CD4-positive, alpha-beta T cell (primary cell): Measurements from ENCODE around the gene TUT1. TPM values are rescaled to one million over a fixed set of nuclear protein-coding genes. Genes with fewer than 3 reads are reported as not detected.

ENCODE experiments used
- ATAC-seq: fragments of 200-7000 bp; cut with Tn5 transposase; one replicate; pipeline ENCODE4 v1.10.0; 2022; ENCODE audit warnings: mild to moderate bottlenecking; ENCODE audit not compliant: poor library complexity
- CTCF ChIA-PET: fragments of 350-600 bp; sonication (Branson Sonifier 250); formaldehyde crosslinking; loops from one replicate; lab custom pipeline; 2021; ENCODE audit warnings: antibody characterized with exemption, inconsistent platforms; lab: Charles Lee
- POLR2A ChIA-PET: fragments of 350-600 bp; sonication (Branson Sonifier 250); formaldehyde crosslinking; loops from one replicate; lab custom pipeline; 2021; ENCODE audit warnings: antibody characterized with exemption, inconsistent platforms; lab: Charles Lee
- DNase-seq, 14 experiments: peaks; one replicate each; pipeline ENCODE4 v3.0.0-alpha.2; 2013 to 2020; ENCODE audit warnings: mixed read lengths in 2 of 14
- H3K27ac ChIP-seq, 2 donors: one replicate each; pipeline versions ENCODE4 v1.5.1 to v1.7.0; 2013; ENCODE audit warnings: low read length in 2 of 2, low read depth in 1 of 2, mild to moderate bottlenecking in 1 of 2
- H3K27me3 ChIP-seq, 2 experiments: 1 replicate in 1 of 2; 2 replicates in 1 of 2; pipeline versions ENCODE4 v1.6.1 to v1.7.0; 2013; ENCODE audit warnings: low read length in 2 of 2, control low read depth in 1 of 2, mild to moderate bottlenecking in 1 of 2, moderate library complexity in 1 of 2; ENCODE audit not compliant: insufficient read depth in 2 of 2, control insufficient read depth in 1 of 2
- H3K36me3 ChIP-seq: one replicate; pipeline ENCODE4 v1.6.1; 2013; ENCODE audit warnings: low read length, control low read depth; ENCODE audit not compliant: insufficient read depth
- H3K4me1 ChIP-seq: one replicate; pipeline ENCODE4 v1.6.1; 2013; ENCODE audit warnings: low read length, control low read depth; ENCODE audit not compliant: insufficient read depth
- H3K4me3 ChIP-seq: one replicate; pipeline ENCODE4 v1.5.1; 2013; ENCODE audit warnings: mild to moderate bottlenecking, low read length, moderate library complexity
- H3K9me3 ChIP-seq, 2 experiments: 1 replicate in 1 of 2; 2 replicates in 1 of 2; pipeline versions ENCODE4 v1.6.1 to v1.7.0; 2013; ENCODE audit warnings: low read length in 2 of 2, mild to moderate bottlenecking in 2 of 2, control low read depth in 1 of 2, moderate library complexity in 1 of 2; ENCODE audit not compliant: control insufficient read depth in 1 of 2, insufficient read depth in 1 of 2
- H3K27ac Mint-ChIP-seq: one replicate; pipeline ENCODE4 v1.8.0; 2020; ENCODE audit warnings: mixed read lengths
- H3K27me3 Mint-ChIP-seq: one replicate; pipeline ENCODE4 v1.8.0; 2021; ENCODE audit warnings: mixed read lengths
- H3K36me3 Mint-ChIP-seq: one replicate; pipeline ENCODE4 v1.8.0; 2021; ENCODE audit warnings: low read depth, mixed read lengths
- H3K4me1 Mint-ChIP-seq: one replicate; pipeline ENCODE4 v1.8.0; 2021; ENCODE audit warnings: low read depth, mixed read lengths
- H3K4me3 Mint-ChIP-seq: one replicate; pipeline ENCODE4 v1.8.0; 2020; ENCODE audit warnings: mild to moderate bottlenecking, mixed read lengths
- H3K9me3 Mint-ChIP-seq: one replicate; pipeline ENCODE4 v1.8.0; 2020; ENCODE audit warnings: mixed read lengths
- intact Hi-C, 2 experiments: fragments of 100-400 bp; cut with DNase I in 1 of 2; cut with micrococcal nuclease in 1 of 2; formaldehyde crosslinking; loops; one replicate each; pipeline versions ENCODE4 v1.15.1 to v1.9.0; 2023 to 2025; cut with DNase I, micrococcal nuclease
- total RNA-seq, 174 experiments: library from RNA in 2 of 174; stranded (reverse) in 2 of 174; gene quantifications; one replicate each; pipeline ENCODE4 v1.2.3 and lab custom pipeline; 2021 to 2026
- TF ChIP-seq, protein P1 (sequence below): fragments of 200-600 bp; IDR thresholded peaks from one replicate; pipeline ENCODE4 v1.8.0; 2022; ENCODE audit warnings: antibody characterized with exemption, mild to moderate bottlenecking

The TUT1 gene
- total RNA-seq, 2 experiments from 2014 or later = 25.5 to 26.2 TPM

- DNase-seq = no peak
- H3K4me3 Mint-ChIP-seq = peak overlapping the region; percentile 88
- H3K4me1 ChIP-seq = peaks cover 39% of the 10 kb centered on the region
- H3K9me3 ChIP-seq = no peaks in the 10 kb centered on the region
- CTCF ChIA-PET = no interaction called here
- H3K4me1 Mint-ChIP-seq = peaks cover 57% of the 10 kb centered on the region
- H3K27me3 ChIP-seq = no peaks in the 10 kb centered on the region
- no peaks in the 10 kb centered on the region for H3K27me3 Mint-ChIP-seq
- H3K27ac ChIP-seq = no peak overlapping the region
- H3K27ac Mint-ChIP-seq = peak overlapping the region; percentile 35
- intact Hi-C loops = loop anchor here in 1 of 2 experiments (10.0 kb wide), 1 partner anchor 162 kb away; the partner anchor contains the start of gene POLR2G
- H3K4me3 ChIP-seq = no peak overlapping the region
- TF ChIP-seq, protein P1, sequence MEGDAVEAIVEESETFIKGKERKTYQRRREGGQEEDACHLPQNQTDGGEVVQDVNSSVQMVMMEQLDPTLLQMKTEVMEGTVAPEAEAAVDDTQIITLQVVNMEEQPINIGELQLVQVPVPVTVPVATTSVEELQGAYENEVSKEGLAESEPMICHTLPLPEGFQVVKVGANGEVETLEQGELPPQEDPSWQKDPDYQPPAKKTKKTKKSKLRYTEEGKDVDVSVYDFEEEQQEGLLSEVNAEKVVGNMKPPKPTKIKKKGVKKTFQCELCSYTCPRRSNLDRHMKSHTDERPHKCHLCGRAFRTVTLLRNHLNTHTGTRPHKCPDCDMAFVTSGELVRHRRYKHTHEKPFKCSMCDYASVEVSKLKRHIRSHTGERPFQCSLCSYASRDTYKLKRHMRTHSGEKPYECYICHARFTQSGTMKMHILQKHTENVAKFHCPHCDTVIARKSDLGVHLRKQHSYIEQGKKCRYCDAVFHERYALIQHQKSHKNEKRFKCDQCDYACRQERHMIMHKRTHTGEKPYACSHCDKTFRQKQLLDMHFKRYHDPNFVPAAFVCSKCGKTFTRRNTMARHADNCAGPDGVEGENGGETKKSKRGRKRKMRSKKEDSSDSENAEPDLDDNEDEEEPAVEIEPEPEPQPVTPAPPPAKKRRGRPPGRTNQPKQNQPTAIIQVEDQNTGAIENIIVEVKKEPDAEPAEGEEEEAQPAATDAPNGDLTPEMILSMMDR = no peak
- ATAC-seq = no peak
- POLR2A ChIA-PET = interaction anchor here (0.7 to 2.8 kb wide), 3 partner anchors 9 to 184 kb away, joined by 3 to 12 read pairs (median 4); partner anchors contain the start of genes C11orf98, CSKMT and TMEM179B
- H3K36me3 Mint-ChIP-seq = peaks cover 76% of the 10 kb centered on the region
- H3K9me3 Mint-ChIP-seq = no peaks in the 10 kb centered on the region
- peaks cover 55% of the 10 kb centered on the region for H3K36me3 ChIP-seq
These were observed 11.7 kb upstream of the TUT1 start for GRCh38 chr11:62603072-62603408.

DNA sequence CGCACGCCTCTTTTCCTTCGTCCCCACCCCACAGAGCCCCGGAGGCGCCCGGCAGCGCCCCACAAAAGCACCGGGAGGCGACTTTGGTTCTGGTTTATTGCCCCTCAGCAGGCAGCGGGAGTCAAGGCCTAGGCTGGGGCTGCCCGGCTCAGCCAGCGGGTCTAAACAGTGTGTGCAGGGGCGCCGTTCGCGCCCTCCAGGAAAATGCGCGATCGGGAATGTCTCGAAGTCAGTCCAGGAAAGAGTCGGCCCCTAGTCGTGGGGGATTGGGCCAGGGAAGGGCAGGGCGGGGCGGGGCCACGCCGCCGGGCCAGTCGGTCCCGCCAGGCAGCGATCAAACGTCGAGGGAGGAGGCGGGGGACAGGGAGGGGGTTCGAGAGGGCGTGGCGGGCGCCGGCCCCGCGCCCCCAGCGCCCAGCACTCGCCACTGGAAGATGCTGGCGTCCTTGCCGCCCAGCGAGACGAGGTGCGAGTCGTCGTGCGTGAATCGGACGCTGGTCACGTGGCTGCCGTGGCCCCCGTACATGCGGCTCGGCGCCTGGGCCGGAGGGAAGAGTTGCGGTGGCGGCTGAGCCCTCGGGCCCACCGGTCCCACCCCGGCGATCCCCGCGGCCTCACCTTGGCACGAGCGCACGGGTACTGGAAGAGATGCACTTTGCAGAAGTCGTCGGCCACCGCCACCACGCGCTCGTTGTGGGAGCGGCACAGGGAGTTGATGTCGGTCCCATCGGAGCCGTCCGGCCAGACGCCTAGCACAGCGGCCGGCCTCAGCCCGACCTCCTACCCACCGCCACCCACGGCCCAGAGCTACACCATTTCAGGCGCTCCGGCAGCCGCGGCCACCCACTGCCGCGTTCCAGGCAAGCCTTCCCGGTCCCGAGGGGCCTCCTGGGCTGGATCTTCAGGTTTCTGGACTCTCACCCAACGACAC lies 11.1 kb upstream of the TUT1 start:
- TF ChIP-seq, protein P1 = no peak
- Histone ChIP-seq H3K4me1 (peaks cover 40% of the 10 kb centered on the region), H3K36me3 (peaks cover 55% of the 10 kb centered on the region), H3K4me3 (peak overlapping the region; percentile 100), H3K27me3 (no peaks in the 10 kb centered on the region), H3K27ac (peak overlapping the region; percentile 29 to 38), H3K9me3 (no peaks in the 10 kb centered on the region)
- Mint-ChIP-seq H3K27ac (peak overlapping the region; percentile 93), H3K4me3 (peak overlapping the region; percentile 94), H3K27me3 (no peaks in the 10 kb centered on the region), H3K36me3 (peaks cover 76% of the 10 kb centered on the region), H3K4me1 (peaks cover 57% of the 10 kb centered on the region), H3K9me3 (no peaks in the 10 kb centered on the region)
- ATAC-seq (no peak), DNase-seq (peak in 6 of 14 experiments; percentile 25 to 66 (median 48))
- POLR2A ChIA-PET = interaction anchor here (0.6 to 4.1 kb wide), 28 partner anchors 10 to 253 kb away, joined by 3 to 177 read pairs (median 10); partner anchors contain the start of genes B3GAT3, C11orf98, CSKMT and EEF1G
- intact Hi-C loops = loop anchor here in 1 of 2 experiments (10.0 kb wide), 1 partner anchor 162 kb away; the partner anchor contains the start of gene POLR2G
- CTCF ChIA-PET = interaction anchor here (0.7 to 2.8 kb wide), 2 partner anchors 10 to 29 kb away, joined by 5 to 13 read pairs; partner anchors contain the start of genes EEF1G and TUT1

- no peaks in the 10 kb centered on the region for H3K9me3 Mint-ChIP-seq
- Histone ChIP-seq H3K27me3 (no peaks in the 10 kb centered on the region), H3K4me1 (peaks cover 46% of the 10 kb centered on the region), H3K4me3 (peak within 1 kb of the TSS; percentile 100), H3K36me3 (peaks cover 56% of the 10 kb centered on the region), H3K9me3 (no peaks in the 10 kb centered on the region), H3K27ac (peak within 1 kb of the TSS; percentile 85 to 94)
- intact Hi-C loops = loop anchor here (1.0 to 10.0 kb wide), 3 partner anchors 10 to 163 kb away; partner anchors contain the start of genes GANAB (in 1 of the 2), POLR2G (in 1 of the 2) and TUT1 (in 1 of the 2)
- DNase-seq (peak; percentile 98 to 100 (median 99)), ATAC-seq (peak; percentile 79)
- H3K27ac Mint-ChIP-seq = peak within 1 kb of the TSS; percentile 93
- CTCF ChIA-PET = interaction anchor here (0.7 to 2.8 kb wide), 5 partner anchors 9 to 280 kb away, joined by 4 to 13 read pairs (median 5); partner anchors contain the start of genes EEF1G and TUT1
- TF ChIP-seq, protein P1 = no peak
- H3K36me3 Mint-ChIP-seq = peaks cover 80% of the 10 kb centered on the region
- H3K4me1 Mint-ChIP-seq = peaks cover 56% of the 10 kb centered on the region
- H3K27me3 Mint-ChIP-seq = no peaks in the 10 kb centered on the region
- POLR2A ChIA-PET = interaction anchor here (0.5 to 4.1 kb wide), 34 partner anchors 10 to 474 kb away, joined by 3 to 177 read pairs (median 6); partner anchors contain the start of genes B3GAT3, C11orf98, CSKMT and EEF1G
- H3K4me3 Mint-ChIP-seq = peak within 1 kb of the TSS; percentile 94
These were observed 10.2 kb upstream of the TUT1 start, which contains the start of gene MTA2 for GRCh38 chr11:62601372-62602140. Gene MTA2, minus strand, starts transcription at chr11:62601865. Its CDS starts 415 bp downstream, at chr11:62601450.
